Astrocyte of the cerebellum (primary cell): ENCODE results near the gene LZTS2.
A peak's percentile ranks its signal among the peaks of the same experiment; 100 is the strongest.

ENCODE experiments used
- DNase-seq: peaks from one replicate; pipeline ENCODE4 v3.0.0-alpha.2; 2011; ENCODE audit warnings: low read depth
- H3K4me3 ChIP-seq: 2 replicates; pipeline ENCODE4 v1.5.1; 2011; ENCODE audit warnings: mild to moderate bottlenecking, low read depth, low read length, moderate library complexity
- in situ Hi-C: cut with HindIII; loops from 2 replicates; pipeline ENCODE4 v1.10.0; 2017; ENCODE audit warnings: low sequenced_read_pairs
- TF ChIP-seq, protein P1 (sequence below): IDR thresholded peaks from 2 replicates; pipeline ENCODE4 v1.5.1; 2012; ENCODE audit warnings: low read length, low read depth, moderate library complexity, mild to moderate bottlenecking; ENCODE audit errors: missing control alignments

LZTS2 gene

GRCh38 chr10:101053516-101053915, 53.9 kb downstream of the LZTS2 start:
- DNase-seq: no peak
- H3K4me3 ChIP-seq: no peak overlapping the region
- in situ Hi-C loops: no loop called here
- TF ChIP-seq, protein P1, sequence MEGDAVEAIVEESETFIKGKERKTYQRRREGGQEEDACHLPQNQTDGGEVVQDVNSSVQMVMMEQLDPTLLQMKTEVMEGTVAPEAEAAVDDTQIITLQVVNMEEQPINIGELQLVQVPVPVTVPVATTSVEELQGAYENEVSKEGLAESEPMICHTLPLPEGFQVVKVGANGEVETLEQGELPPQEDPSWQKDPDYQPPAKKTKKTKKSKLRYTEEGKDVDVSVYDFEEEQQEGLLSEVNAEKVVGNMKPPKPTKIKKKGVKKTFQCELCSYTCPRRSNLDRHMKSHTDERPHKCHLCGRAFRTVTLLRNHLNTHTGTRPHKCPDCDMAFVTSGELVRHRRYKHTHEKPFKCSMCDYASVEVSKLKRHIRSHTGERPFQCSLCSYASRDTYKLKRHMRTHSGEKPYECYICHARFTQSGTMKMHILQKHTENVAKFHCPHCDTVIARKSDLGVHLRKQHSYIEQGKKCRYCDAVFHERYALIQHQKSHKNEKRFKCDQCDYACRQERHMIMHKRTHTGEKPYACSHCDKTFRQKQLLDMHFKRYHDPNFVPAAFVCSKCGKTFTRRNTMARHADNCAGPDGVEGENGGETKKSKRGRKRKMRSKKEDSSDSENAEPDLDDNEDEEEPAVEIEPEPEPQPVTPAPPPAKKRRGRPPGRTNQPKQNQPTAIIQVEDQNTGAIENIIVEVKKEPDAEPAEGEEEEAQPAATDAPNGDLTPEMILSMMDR: no peak

DNA sequence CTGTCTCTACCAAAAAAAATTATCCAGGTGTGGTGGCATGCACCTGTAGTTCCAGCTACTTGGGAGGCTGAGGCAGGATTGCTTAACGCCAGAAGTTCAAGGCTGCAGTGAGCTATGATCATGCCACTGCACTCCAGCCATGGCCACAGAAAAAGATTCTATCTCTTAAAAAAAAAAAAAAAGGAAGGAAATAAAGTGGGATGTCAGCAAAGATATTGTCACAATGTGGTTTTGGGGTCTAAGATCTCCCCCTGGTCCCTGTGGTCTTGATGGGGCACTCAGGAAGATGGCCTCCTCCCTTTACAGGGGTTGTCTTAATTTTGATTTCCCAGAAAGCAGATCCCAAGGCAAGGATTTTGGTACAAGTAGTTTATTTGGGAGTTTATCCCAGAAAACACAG, 54.7 kb downstream of the LZTS2 start:
- in situ Hi-C loops: no loop called here
- H3K4me3 ChIP-seq: no peak overlapping the region
- TF ChIP-seq, protein P1: no peak
- no peak for DNase-seq

DNA sequence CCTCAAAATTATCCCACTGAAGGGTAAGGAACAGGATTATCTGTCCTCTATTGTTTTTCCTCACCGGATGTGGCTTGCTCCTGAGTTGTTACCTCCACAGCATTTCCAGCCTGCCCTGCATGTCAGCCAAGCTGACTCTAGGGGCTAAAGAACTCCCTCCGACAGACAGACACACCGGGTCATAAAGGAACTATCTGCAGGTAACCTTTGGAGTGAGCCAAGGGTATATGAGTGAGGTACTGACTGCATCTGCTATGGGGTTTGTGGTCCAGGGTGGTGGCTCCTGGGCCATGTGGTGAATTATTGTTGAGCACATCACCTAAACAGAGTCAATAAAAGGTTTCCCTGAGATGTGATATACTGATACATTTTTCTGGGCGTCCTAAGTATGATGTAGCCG, 55.3 kb downstream of the LZTS2 start:
- DNase-seq: no peak
- in situ Hi-C loops: no loop called here
- TF ChIP-seq, protein P1: no peak
- no peak overlapping the region for H3K4me3 ChIP-seq

GRCh38 chr10:101055411-101055810, 55.8 kb downstream of the LZTS2 start:
- TF ChIP-seq, protein P1: peak; percentile 16
- H3K4me3 ChIP-seq: no peak overlapping the region
- in situ Hi-C loops: no loop called here
- DNase-seq: no peak

DNA sequence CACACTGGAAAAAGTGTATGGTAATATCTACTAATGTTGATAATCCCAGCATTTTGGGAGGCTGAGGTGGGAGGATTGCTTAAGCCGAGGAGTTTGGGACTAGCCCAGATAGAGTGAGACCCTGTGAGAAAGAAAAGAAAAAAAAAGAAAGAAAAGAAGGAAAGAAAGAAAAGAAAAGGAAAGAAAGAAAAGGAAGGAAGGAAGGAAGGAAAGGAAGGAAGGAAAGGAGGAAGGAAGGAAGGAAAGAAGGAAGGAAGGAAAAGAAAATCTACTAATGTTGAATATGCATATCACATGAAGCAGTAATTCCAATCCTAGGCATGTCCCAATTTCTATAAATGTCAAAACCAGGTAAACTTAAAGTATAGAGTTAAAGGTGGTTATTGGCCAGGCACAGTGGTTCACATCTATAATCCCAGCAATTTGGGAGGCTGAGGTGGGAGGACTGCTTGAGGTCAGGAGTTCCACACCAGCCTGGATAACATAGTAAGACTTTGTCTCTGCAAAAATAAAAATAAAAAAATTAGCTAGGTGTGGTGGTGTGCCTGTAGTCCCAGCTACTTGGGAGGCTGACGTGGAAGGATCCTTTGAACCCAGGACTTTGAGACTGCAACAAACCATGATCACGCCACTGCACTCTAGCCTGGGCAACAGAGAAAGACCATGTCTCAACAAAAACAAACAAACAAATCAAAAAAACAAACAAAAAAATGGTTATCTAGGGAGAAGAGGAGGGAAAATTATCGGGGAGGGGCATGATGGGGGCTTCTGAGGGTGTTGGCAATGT, 57.0 kb downstream of the LZTS2 start:
- DNase-seq: no peak
- H3K4me3 ChIP-seq: no peak overlapping the region
- in situ Hi-C loops: no loop called here
- TF ChIP-seq, protein P1: no peak
